ENCODE measurements around the gene HERC2.
A peak's percentile ranks its signal among the peaks of the same experiment; 100 is the strongest.

The HERC2 gene

DNA sequence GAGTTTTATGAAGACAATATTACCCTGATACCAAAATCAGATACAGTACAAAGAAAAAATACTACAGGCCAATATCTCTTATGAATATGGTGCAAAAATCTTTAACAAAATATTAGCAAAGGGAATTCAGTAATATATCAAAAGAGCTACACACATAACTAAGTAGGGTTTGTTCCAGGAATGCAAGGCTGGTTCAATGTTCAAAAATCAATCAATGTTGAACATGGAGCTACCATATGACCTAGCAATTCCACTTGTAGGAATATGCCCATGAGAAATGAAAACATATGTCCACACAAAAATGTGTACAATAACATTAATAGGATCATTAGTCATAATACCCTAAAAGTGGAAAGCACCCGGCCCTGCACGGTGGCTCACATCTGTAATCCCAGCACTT, 230.7 kb downstream of the HERC2 start:
- H3K27ac ChIP-seq = no peak overlapping the region
- no peak for TF ChIP-seq ZFX (IDR thresholded peaks at IDR 0.05; ENCODE audit: borderline replicate concordance)
- TF ChIP-seq, protein P1, sequence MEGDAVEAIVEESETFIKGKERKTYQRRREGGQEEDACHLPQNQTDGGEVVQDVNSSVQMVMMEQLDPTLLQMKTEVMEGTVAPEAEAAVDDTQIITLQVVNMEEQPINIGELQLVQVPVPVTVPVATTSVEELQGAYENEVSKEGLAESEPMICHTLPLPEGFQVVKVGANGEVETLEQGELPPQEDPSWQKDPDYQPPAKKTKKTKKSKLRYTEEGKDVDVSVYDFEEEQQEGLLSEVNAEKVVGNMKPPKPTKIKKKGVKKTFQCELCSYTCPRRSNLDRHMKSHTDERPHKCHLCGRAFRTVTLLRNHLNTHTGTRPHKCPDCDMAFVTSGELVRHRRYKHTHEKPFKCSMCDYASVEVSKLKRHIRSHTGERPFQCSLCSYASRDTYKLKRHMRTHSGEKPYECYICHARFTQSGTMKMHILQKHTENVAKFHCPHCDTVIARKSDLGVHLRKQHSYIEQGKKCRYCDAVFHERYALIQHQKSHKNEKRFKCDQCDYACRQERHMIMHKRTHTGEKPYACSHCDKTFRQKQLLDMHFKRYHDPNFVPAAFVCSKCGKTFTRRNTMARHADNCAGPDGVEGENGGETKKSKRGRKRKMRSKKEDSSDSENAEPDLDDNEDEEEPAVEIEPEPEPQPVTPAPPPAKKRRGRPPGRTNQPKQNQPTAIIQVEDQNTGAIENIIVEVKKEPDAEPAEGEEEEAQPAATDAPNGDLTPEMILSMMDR (IDR thresholded peaks at IDR 0.05) = no peak

- no peak overlapping the region for H3K27ac ChIP-seq
- TF ChIP-seq, protein P1 (IDR thresholded peaks at IDR 0.05) = peak; percentile 85
- no peak for TF ChIP-seq ZFX (IDR thresholded peaks at IDR 0.05; ENCODE audit: borderline replicate concordance)
Observed at GRCh38 chr15:28086175-28086703, 235.7 kb downstream of the HERC2 start.

GRCh38 chr15:28085489-28086174, 236.3 kb downstream of the HERC2 start:
- H3K27ac ChIP-seq = no peak overlapping the region

DNA sequence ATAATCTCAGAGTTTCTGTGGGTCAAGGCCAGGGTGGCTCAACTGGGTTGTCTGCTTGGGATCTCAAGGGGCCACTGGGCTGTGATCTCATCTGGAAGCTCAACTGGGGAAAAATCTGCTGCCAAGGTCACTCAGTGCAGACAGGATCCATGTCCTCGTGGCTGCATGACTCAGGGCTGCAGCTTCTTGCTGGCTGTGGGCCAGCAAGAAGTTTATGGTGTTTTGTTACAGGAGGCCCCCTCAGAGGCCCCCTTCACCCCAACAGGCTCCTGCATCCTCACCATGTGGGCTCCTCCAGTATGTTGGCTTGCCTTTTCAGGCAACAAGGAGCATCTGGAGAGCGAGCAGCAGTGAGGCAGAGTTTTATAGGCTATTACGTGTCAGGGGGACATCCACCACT, 237.4 kb downstream of the HERC2 start:
- H3K27ac ChIP-seq = no peak overlapping the region
- no peak for TF ChIP-seq ZFX (IDR thresholded peaks at IDR 0.05; ENCODE audit: borderline replicate concordance)
- TF ChIP-seq, protein P1 (IDR thresholded peaks at IDR 0.05) = no peak

More at GRCh38 chr15:28085489-28086174, 236.3 kb downstream of the HERC2 start:
- TF ChIP-seq ZFX (IDR thresholded peaks at IDR 0.05; ENCODE audit: borderline replicate concordance) = no peak
- TF ChIP-seq, protein P1 (IDR thresholded peaks at IDR 0.05) = no peak

DNA sequence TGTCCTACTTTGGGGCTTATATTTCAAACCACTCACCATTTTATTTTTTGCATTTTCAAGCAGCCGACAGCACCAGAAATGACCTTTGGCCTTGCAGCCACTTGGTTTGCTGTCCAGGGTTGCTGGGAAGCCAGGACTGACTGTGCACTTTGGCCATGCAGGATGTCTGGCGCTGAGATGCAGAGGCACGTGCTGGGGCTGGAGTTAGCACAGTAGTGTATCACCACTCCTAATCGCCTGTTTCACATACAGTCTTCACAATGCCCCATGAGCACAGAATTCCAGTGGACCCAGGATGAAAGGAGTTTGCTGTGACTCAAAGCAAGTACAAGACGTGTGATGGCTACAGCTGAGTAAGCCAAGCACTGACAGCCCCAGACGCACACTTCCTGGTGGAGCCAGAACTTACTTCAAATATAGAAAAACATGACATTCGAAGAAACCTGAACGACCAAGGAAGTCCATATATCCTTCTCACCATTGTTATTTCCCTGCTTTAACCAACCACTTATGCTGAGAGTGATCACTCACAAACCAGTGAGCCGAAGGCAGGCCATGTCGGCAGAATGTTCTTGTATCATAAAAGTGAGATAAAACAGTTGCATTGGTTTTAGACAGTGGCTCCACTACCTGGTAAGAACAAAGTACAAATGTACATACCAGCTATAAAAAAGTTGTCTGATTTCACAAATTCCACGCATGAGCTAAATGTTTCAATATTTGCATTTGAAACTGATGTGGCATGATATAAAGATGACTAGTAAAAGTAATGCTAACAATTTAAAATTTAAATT, 238.9 kb downstream of the HERC2 start:
- H3K27ac ChIP-seq = no peak overlapping the region
- no peak for TF ChIP-seq ZFX (IDR thresholded peaks at IDR 0.05; ENCODE audit: borderline replicate concordance)
- TF ChIP-seq, protein P1 (IDR thresholded peaks at IDR 0.05) = no peak

DNA sequence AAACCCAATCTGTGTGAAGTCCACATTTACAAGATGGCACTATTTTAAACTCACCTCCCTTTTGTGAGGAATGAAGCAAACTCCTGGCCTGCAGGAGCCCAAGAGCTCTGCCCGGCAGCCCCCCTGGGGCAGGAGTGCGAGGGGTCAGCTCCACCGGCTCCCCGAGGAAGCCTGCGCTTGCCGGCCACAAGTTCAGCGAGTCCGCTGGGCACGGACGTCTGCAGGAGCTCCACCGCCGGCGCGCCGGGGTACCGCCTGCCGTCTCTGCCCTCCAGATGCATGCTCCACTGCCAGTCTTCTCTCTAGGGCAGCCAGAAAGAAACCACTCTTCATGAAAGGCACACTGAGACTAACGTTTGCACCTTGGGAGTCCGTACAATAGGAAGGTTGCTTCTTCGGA, 240.4 kb downstream of the HERC2 start:
- H3K27ac ChIP-seq = no peak overlapping the region
- TF ChIP-seq ZFX (IDR thresholded peaks at IDR 0.05; ENCODE audit: borderline replicate concordance) = no peak
- TF ChIP-seq, protein P1 (IDR thresholded peaks at IDR 0.05) = no peak

- H3K27ac ChIP-seq = no peak overlapping the region
- TF ChIP-seq, protein P1 (IDR thresholded peaks at IDR 0.05) = no peak
- no peak for TF ChIP-seq ZFX (IDR thresholded peaks at IDR 0.05; ENCODE audit: borderline replicate concordance)
Observed at GRCh38 chr15:28080386-28080785, 241.6 kb downstream of the HERC2 start.
